Measurements from ENCODE around the gene SMARCAD1. TPM values are rescaled to one million over a fixed set of nuclear protein-coding genes. Genes with fewer than 3 reads are reported as not detected.

SMARCAD1 gene
- total and polyA plus RNA-seq, 9 of the 15 experiments (the other 6 are each of a cell fraction or from before 2014, with no cell fraction given), result 11.2 to 52.2 (median 34.6) TPM

- TF ChIP-seq FOXP4 (CRISPR knock-in tag; IDR thresholded peaks at IDR 0.05; ENCODE audit: borderline replicate concordance), result no peak
- no peak for TF ChIP-seq KDM2B (CRISPR knock-in tag; IDR thresholded peaks at IDR 0.05)
- TF ChIP-seq HDAC2 (IDR thresholded peaks at IDR 0.05), result no peak
- TF ChIP-seq ZNF717 (CRISPR knock-in tag; IDR thresholded peaks at IDR 0.05), result no peak
- no peak for TF ChIP-seq BCLAF1 (IDR thresholded peaks at IDR 0.05; ENCODE audit: borderline replicate concordance in 1 of 2, control insufficient read depth in 1 of 2, low read depth in 2 of 2, low read length in 1 of 2)
- peak; percentile 38; the same call in 1 of the 2 replicates for TF ChIP-seq CBFA2T2 (conservative IDR thresholded peaks at IDR 0.05)
Observed at GRCh38 chr4:94307231-94307871, 99.7 kb downstream of the SMARCAD1 start (continued).

Measured in K562 (cell line).